A549 (cell line): ENCODE results near the gene CACNA1E.

Experiments
- CTCF ChIP-seq: fragments of >200 bp; sonication (Bioruptor Twin); formaldehyde crosslinking; IDR thresholded peaks from 3 replicates; pipeline ENCODE4 v1.5.1; 2016
- EP300 ChIP-seq, 2 experiments: fragments of >200 bp; sonication (Bioruptor Twin); formaldehyde crosslinking; IDR thresholded peaks; 2 replicates in 1 of 2; 3 replicates in 1 of 2; pipeline ENCODE4 v1.6.1; 2016 to 2017
- MAFK ChIP-seq: fragments of 450-650 bp; IDR thresholded peaks from 2 replicates; pipeline ENCODE4 v1.6.1; 2014; ENCODE audit not compliant: partially characterized antibody
- MYC ChIP-seq: IDR thresholded peaks from 2 replicates; pipeline ENCODE4 v1.6.1; 2012; ENCODE audit warnings: mild to moderate bottlenecking, inconsistent platforms, low read length, improper control_type of control experiment, borderline replicate concordance
- POLR2A ChIP-seq: IDR thresholded peaks from 2 replicates; pipeline ENCODE4 v1.6.1; 2012; ENCODE audit warnings: mild to moderate bottlenecking, low read length
- RAD21 ChIP-seq, 2 experiments: fragments of >200 bp in 1 of 2; sonication (Bioruptor Twin) in 1 of 2; formaldehyde crosslinking in 1 of 2; IDR thresholded peaks in 1 of 2; conservative IDR thresholded peaks in 1 of 2; 2 replicates in 1 of 2; 3 replicates in 1 of 2; pipeline ENCODE4 v1.6.1; 2012 to 2018; ENCODE audit warnings: inconsistent platforms in 1 of 2
- RFX5 ChIP-seq: fragments of 450-650 bp; IDR thresholded peaks from 2 replicates; pipeline ENCODE4 v1.7.1; 2014; ENCODE audit warnings: antibody characterized with exemption, mild to moderate bottlenecking, moderate library complexity
- RNF2 ChIP-seq: fragments of 200-600 bp; sonication (generic); IDR thresholded peaks from 2 replicates; pipeline ENCODE4 v1.6.1; 2016; ENCODE audit warnings: low read depth, mild to moderate bottlenecking, antibody characterized with exemption, moderate library complexity, borderline replicate concordance
- SMC3 ChIP-seq: fragments of >200 bp; sonication (Bioruptor Twin); formaldehyde crosslinking; IDR thresholded peaks from 3 replicates; pipeline ENCODE4 v1.6.1; 2018; ENCODE audit warnings: inconsistent platforms
- TP53 ChIP-seq: fragments of 250-450 bp; sonication (Bioruptor Pico); IDR thresholded peaks from 2 replicates; pipeline ENCODE4 v1.5.0; 2021; ENCODE audit warnings: mild to moderate bottlenecking, moderate library complexity
- ZFP36 ChIP-seq: fragments of 450-650 bp; IDR thresholded peaks from 2 replicates; pipeline ENCODE4 v1.6.1; 2014; ENCODE audit warnings: borderline replicate concordance; ENCODE audit not compliant: partially characterized antibody
- TF ChIP-seq, protein P1 (sequence below): IDR thresholded peaks from 2 replicates; pipeline ENCODE4 v1.6.1; 2012

GRCh38 chr1:181818943-181819342, 335.6 kb downstream of the CACNA1E start:
- TF ChIP-seq RNF2: no peak
- TF ChIP-seq, protein P1, sequence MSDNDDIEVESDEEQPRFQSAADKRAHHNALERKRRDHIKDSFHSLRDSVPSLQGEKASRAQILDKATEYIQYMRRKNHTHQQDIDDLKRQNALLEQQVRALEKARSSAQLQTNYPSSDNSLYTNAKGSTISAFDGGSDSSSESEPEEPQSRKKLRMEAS: no peak
- no peak for TF ChIP-seq MAFK
- no peak for TF ChIP-seq CTCF
- TF ChIP-seq EP300 (IDR thresholded peaks at IDR 0.05): no peak
- TF ChIP-seq TP53 (CRISPR knock-in tag): no peak
- TF ChIP-seq RAD21 (conservative IDR thresholded peaks at IDR 0.05 in 1 of 2, IDR thresholded peaks at IDR 0.05 in 1 of 2): no peak
- no peak for TF ChIP-seq POLR2A
- TF ChIP-seq RFX5: no peak
- no peak for TF ChIP-seq ZFP36
- TF ChIP-seq MYC: no peak
- no peak for TF ChIP-seq SMC3
